ENCODE data around the gene BAZ2B.

The BAZ2B gene

DNA sequence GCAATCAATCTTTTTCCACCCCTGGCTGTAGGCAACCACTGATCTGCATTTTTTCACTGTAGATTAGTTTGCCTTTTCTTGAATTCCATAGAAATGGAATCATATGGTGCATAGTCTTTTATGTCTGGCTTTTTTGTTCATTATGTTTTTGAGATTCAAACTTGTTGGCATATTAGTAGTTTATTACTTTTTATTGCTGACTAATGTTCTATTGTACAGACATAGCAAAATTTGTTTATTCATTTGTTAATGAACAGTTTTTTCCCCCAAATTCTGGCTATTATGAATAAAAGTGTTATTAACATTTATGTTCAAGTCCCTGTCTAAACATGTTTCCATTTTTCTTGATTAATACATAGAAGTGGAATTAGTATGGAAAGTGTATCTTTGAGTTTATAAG is 308.4 kb downstream of the BAZ2B start:
- no peak overlapping the region for H3K4me3 ChIP-seq (replicated peaks; ENCODE audit: low read depth, low read length)
- TF ChIP-seq, protein P1, sequence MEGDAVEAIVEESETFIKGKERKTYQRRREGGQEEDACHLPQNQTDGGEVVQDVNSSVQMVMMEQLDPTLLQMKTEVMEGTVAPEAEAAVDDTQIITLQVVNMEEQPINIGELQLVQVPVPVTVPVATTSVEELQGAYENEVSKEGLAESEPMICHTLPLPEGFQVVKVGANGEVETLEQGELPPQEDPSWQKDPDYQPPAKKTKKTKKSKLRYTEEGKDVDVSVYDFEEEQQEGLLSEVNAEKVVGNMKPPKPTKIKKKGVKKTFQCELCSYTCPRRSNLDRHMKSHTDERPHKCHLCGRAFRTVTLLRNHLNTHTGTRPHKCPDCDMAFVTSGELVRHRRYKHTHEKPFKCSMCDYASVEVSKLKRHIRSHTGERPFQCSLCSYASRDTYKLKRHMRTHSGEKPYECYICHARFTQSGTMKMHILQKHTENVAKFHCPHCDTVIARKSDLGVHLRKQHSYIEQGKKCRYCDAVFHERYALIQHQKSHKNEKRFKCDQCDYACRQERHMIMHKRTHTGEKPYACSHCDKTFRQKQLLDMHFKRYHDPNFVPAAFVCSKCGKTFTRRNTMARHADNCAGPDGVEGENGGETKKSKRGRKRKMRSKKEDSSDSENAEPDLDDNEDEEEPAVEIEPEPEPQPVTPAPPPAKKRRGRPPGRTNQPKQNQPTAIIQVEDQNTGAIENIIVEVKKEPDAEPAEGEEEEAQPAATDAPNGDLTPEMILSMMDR (IDR thresholded peaks at IDR 0.05; ENCODE audit: low read depth, low read length, missing control alignments) = no peak
- DNase-seq (ENCODE audit: extremely low read depth, low read depth) = no peak

- DNase-seq (ENCODE audit: extremely low read depth, low read depth) = no peak
- no peak overlapping the region for H3K4me3 ChIP-seq (replicated peaks; ENCODE audit: low read depth, low read length)
- TF ChIP-seq, protein P1 (IDR thresholded peaks at IDR 0.05; ENCODE audit: low read depth, low read length, missing control alignments) = no peak
Observed at GRCh38 chr2:159300586-159300985, 315.8 kb downstream of the BAZ2B start.

DNA sequence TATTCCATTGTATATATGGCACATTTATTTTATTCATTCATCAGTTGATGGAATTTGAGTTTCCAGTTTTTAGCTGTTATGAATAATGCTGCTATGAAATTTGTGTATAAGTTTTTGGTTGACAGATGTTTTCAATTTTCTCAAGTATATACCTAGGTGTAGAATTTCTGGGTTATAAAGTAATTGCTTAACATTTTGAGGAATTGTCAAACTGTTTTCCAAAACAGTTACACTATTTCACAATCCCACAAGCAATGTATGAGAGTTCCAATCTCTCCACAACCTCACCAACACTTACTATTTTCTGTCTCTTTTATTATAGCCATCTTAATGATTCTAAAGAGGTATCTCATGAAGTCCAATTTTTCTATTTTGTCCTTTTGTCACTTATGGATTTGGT is 317.4 kb downstream of the BAZ2B start:
- no peak for DNase-seq (ENCODE audit: extremely low read depth, low read depth)
- H3K4me3 ChIP-seq (replicated peaks; ENCODE audit: low read depth, low read length) = no peak overlapping the region
- TF ChIP-seq, protein P1 (IDR thresholded peaks at IDR 0.05; ENCODE audit: low read depth, low read length, missing control alignments) = no peak

DNA sequence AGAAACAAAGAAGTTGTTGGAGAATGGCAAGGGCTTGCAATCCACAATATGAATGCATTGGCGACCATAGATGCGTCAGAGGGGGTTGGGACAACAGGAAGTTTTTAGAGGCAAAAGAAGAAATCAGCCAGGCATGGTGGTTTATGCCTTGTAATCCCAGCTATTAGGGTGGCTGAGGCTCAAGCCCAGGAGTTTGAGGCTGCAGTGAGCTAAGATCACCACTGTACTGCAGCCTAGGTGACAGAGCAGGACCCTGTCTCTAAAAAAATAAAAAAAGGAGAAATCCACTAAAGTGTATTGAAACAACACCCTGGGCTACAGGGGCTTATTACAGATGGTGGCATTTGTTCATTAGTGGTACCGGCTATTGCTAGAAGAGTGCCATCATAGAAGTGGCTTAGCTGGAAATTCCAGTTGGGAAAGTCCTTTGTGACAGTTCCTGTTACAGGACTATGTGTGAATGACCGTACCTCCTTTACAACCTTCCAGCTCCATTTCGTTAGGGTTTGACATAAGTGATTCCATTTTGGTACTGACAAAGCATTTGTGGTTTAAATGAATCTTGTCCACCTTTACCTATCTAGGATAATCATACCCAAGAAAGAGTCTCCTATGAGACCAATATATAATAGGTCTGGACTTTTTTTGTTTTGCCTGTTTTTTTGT is 319.2 kb downstream of the BAZ2B start:
- TF ChIP-seq, protein P1 (IDR thresholded peaks at IDR 0.05; ENCODE audit: low read depth, low read length, missing control alignments) = no peak
- DNase-seq (ENCODE audit: extremely low read depth, low read depth) = no peak
- no peak overlapping the region for H3K4me3 ChIP-seq (replicated peaks; ENCODE audit: low read depth, low read length)

DNA sequence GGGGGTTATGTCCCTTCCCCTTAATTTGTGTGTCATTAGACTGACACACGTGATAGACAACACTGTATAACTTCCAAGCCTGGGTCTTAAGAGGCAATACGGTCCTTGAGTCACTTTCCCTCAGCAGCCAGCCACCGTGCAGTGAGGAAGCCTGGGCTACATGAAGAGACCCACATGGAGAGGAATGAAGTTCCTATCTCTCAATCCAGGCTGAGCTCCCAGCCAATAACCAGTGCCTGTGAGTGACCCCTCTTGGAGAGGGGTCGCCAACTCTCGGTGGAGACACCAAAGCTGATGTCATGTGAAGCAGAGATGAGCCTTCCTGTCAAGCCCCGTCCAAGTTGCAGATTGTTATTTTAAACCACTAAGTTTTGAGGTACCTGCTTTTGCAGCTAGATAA is 324.2 kb downstream of the BAZ2B start:
- DNase-seq (ENCODE audit: extremely low read depth, low read depth) = no peak
- H3K4me3 ChIP-seq (replicated peaks; ENCODE audit: low read depth, low read length) = no peak overlapping the region
- TF ChIP-seq, protein P1 (IDR thresholded peaks at IDR 0.05; ENCODE audit: low read depth, low read length, missing control alignments) = no peak

- TF ChIP-seq, protein P1 (IDR thresholded peaks at IDR 0.05; ENCODE audit: low read depth, low read length, missing control alignments) = no peak
- no peak overlapping the region for H3K4me3 ChIP-seq (replicated peaks; ENCODE audit: low read depth, low read length)
- DNase-seq (ENCODE audit: extremely low read depth, low read depth) = peak; percentile 88
Observed at GRCh38 chr2:159290289-159290907, 325.9 kb downstream of the BAZ2B start.
